ENCODE data around the gene LIME1. TPM values are rescaled to one million over a fixed set of nuclear protein-coding genes. Genes with fewer than 3 reads are reported as not detected.

Gene LIME1
- polyA plus RNA-seq, 4 donors, result 6.1 to 48.4 (median 22.6) TPM

- Histone ChIP-seq H3K27me3 (ENCODE audit: control insufficient read depth in 3 of 3, insufficient read depth in 3 of 3, low read length in 3 of 3) (no peaks in the 10 kb centered on the region), H3K4me1 (ENCODE audit: control insufficient read depth in 3 of 3, insufficient read depth in 2 of 3, low read depth in 1 of 3, low read length in 2 of 3) (peaks cover 0 to 10% (median 3%) of the 10 kb centered on the region in 3 donors), H3K4me3 (ENCODE audit: low read depth in 1 of 3, low read length in 3 of 3) (no peak overlapping the region), H3K36me3 (ENCODE audit: control insufficient read depth in 3 of 3, insufficient read depth in 2 of 3, low read depth in 1 of 3, low read length in 3 of 3) (peaks cover 5 to 53% (median 10%) of the 10 kb centered on the region in 3 donors), H3K9me3 (ENCODE audit: control insufficient read depth in 2 of 2, insufficient read depth in 1 of 2, low read depth in 1 of 2, low read length in 1 of 2) (no peaks in the 10 kb centered on the region), H3K27ac (ENCODE audit: low read depth in 1 of 3, low read length in 2 of 3) (no peak overlapping the region)
- FAIRE-seq (no peak), DNase-seq (no peak)
- 93 to 96% (median 94%) methylated on average over 13 of the region's 13 CpGs for WGBS, 3 donors
These were observed 3.3 kb upstream of the LIME1 start for GRCh38 chr20:63733117-63733516.

- 93 to 94% (median 93%) methylated on average over 17 to 18 of the region's 18 CpGs for WGBS, 3 donors
- Histone ChIP-seq H3K36me3 (ENCODE audit: control insufficient read depth in 3 of 3, insufficient read depth in 2 of 3, low read depth in 1 of 3, low read length in 3 of 3) (peaks cover 5 to 53% (median 10%) of the 10 kb centered on the region in 3 donors), H3K4me3 (ENCODE audit: low read depth in 1 of 3, low read length in 3 of 3) (no peak overlapping the region), H3K4me1 (ENCODE audit: control insufficient read depth in 3 of 3, insufficient read depth in 2 of 3, low read depth in 1 of 3, low read length in 2 of 3) (peaks cover 1 to 12% (median 4%) of the 10 kb centered on the region in 3 donors), H3K27ac (ENCODE audit: low read depth in 1 of 3, low read length in 2 of 3) (no peak overlapping the region), H3K9me3 (ENCODE audit: control insufficient read depth in 2 of 2, insufficient read depth in 1 of 2, low read depth in 1 of 2, low read length in 1 of 2) (no peaks in the 10 kb centered on the region), H3K27me3 (ENCODE audit: control insufficient read depth in 3 of 3, insufficient read depth in 3 of 3, low read length in 3 of 3) (no peaks in the 10 kb centered on the region)
- FAIRE-seq (no peak), DNase-seq (no peak)
These were observed 2.8 kb upstream of the LIME1 start for GRCh38 chr20:63733579-63734081.

GRCh38 chr20:63734111-63734945, 2.1 kb upstream of the LIME1 start:
- WGBS, 3 donors, result 88 to 91% (median 90%) methylated on average over 20 to 25 of the region's 25 CpGs
- DNase-seq (no peak), FAIRE-seq (no peak)
- H3K27me3 ChIP-seq (ENCODE audit: control insufficient read depth in 3 of 3, insufficient read depth in 3 of 3, low read length in 3 of 3), result no peaks in the 10 kb centered on the region
- no peaks in the 10 kb centered on the region for H3K9me3 ChIP-seq (ENCODE audit: control insufficient read depth in 2 of 2, insufficient read depth in 1 of 2, low read depth in 1 of 2, low read length in 1 of 2)
- peaks cover 5 to 52% (median 10%) of the 10 kb centered on the region in 3 donors for H3K36me3 ChIP-seq (ENCODE audit: control insufficient read depth in 3 of 3, insufficient read depth in 2 of 3, low read depth in 1 of 3, low read length in 3 of 3)
- H3K4me3 ChIP-seq (ENCODE audit: low read depth in 1 of 3, low read length in 3 of 3), result no peak overlapping the region
- H3K4me1 ChIP-seq (ENCODE audit: control insufficient read depth in 3 of 3, insufficient read depth in 2 of 3, low read depth in 1 of 3, low read length in 2 of 3), result peaks cover 1 to 16% (median 4%) of the 10 kb centered on the region in 3 donors
- no peak overlapping the region for H3K27ac ChIP-seq (ENCODE audit: low read depth in 1 of 3, low read length in 2 of 3)

GRCh38 chr20:63734946-63735858, 1.3 kb upstream of the LIME1 start:
- DNase-seq (no peak), FAIRE-seq (no peak)
- no peak overlapping the region for H3K27ac ChIP-seq (ENCODE audit: low read depth in 1 of 3, low read length in 2 of 3)
- no peaks in the 10 kb centered on the region for H3K9me3 ChIP-seq (ENCODE audit: control insufficient read depth in 2 of 2, insufficient read depth in 1 of 2, low read depth in 1 of 2, low read length in 1 of 2)
- H3K36me3 ChIP-seq (ENCODE audit: control insufficient read depth in 3 of 3, insufficient read depth in 2 of 3, low read depth in 1 of 3, low read length in 3 of 3), result peaks cover 5 to 45% (median 10%) of the 10 kb centered on the region in 3 donors
- H3K4me3 ChIP-seq (ENCODE audit: low read depth in 1 of 3, low read length in 3 of 3), result no peak overlapping the region
- H3K27me3 ChIP-seq (ENCODE audit: control insufficient read depth in 3 of 3, insufficient read depth in 3 of 3, low read length in 3 of 3), result no peaks in the 10 kb centered on the region
- WGBS, 3 donors, result 91 to 93% (median 93%) methylated on average over 48 of the region's 48 CpGs
- H3K4me1 ChIP-seq (ENCODE audit: control insufficient read depth in 3 of 3, insufficient read depth in 2 of 3, low read depth in 1 of 3, low read length in 2 of 3), result peaks cover 1 to 16% (median 4%) of the 10 kb centered on the region in 3 donors

- H3K4me1 ChIP-seq (ENCODE audit: control insufficient read depth in 3 of 3, insufficient read depth in 2 of 3, low read depth in 1 of 3, low read length in 2 of 3), result peaks cover 1 to 29% (median 4%) of the 10 kb centered on the region in 3 donors
- H3K36me3 ChIP-seq (ENCODE audit: control insufficient read depth in 3 of 3, insufficient read depth in 2 of 3, low read depth in 1 of 3, low read length in 3 of 3), result peaks cover 5 to 54% (median 10%) of the 10 kb centered on the region in 3 donors
- WGBS, 3 donors, result 23 to 31% (median 25%) methylated on average over 25 to 30 of the region's 30 CpGs
- peak overlapping the region in 2 of 3 donors; percentile 17 to 51 for H3K4me3 ChIP-seq (ENCODE audit: low read depth in 1 of 3, low read length in 3 of 3)
- FAIRE-seq (no peak), DNase-seq (peak; percentile 28 to 41)
- peak overlapping the region in 1 of 3 donors; percentile 57 for H3K27ac ChIP-seq (ENCODE audit: low read depth in 1 of 3, low read length in 2 of 3)
- no peaks in the 10 kb centered on the region for H3K27me3 ChIP-seq (ENCODE audit: control insufficient read depth in 3 of 3, insufficient read depth in 3 of 3, low read length in 3 of 3)
- H3K9me3 ChIP-seq (ENCODE audit: control insufficient read depth in 2 of 2, insufficient read depth in 1 of 2, low read depth in 1 of 2, low read length in 1 of 2), result no peaks in the 10 kb centered on the region
These were observed 630 bp downstream of the LIME1 start for GRCh38 chr20:63736893-63737694.

- WGBS, 3 donors, result 1 to 5% (median 2%) methylated on average over 13 to 26 of the region's 26 CpGs
- peaks cover 5 to 60% (median 10%) of the 10 kb centered on the region in 3 donors for H3K36me3 ChIP-seq (ENCODE audit: control insufficient read depth in 3 of 3, insufficient read depth in 2 of 3, low read depth in 1 of 3, low read length in 3 of 3)
- no peaks in the 10 kb centered on the region for H3K9me3 ChIP-seq (ENCODE audit: control insufficient read depth in 2 of 2, insufficient read depth in 1 of 2, low read depth in 1 of 2, low read length in 1 of 2)
- H3K27ac ChIP-seq (ENCODE audit: low read depth in 1 of 3, low read length in 2 of 3), result peak overlapping the region in 1 of 3 donors; percentile 57
- peak overlapping the region in 2 of 3 donors; percentile 17 to 51 for H3K4me3 ChIP-seq (ENCODE audit: low read depth in 1 of 3, low read length in 3 of 3)
- H3K4me1 ChIP-seq (ENCODE audit: control insufficient read depth in 3 of 3, insufficient read depth in 2 of 3, low read depth in 1 of 3, low read length in 2 of 3), result peaks cover 1 to 30% (median 4%) of the 10 kb centered on the region in 3 donors
- H3K27me3 ChIP-seq (ENCODE audit: control insufficient read depth in 3 of 3, insufficient read depth in 3 of 3, low read length in 3 of 3), result no peaks in the 10 kb centered on the region
- FAIRE-seq (no peak), DNase-seq (no peak)
These were observed 1.2 kb downstream of the LIME1 start for GRCh38 chr20:63737695-63737944.

- H3K4me1 ChIP-seq (ENCODE audit: control insufficient read depth in 3 of 3, insufficient read depth in 2 of 3, low read depth in 1 of 3, low read length in 2 of 3), result peaks cover 1 to 30% (median 4%) of the 10 kb centered on the region in 3 donors
- H3K36me3 ChIP-seq (ENCODE audit: control insufficient read depth in 3 of 3, insufficient read depth in 2 of 3, low read depth in 1 of 3, low read length in 3 of 3), result peaks cover 5 to 62% (median 10%) of the 10 kb centered on the region in 3 donors
- H3K4me3 ChIP-seq (ENCODE audit: low read depth in 1 of 3, low read length in 3 of 3), result peak overlapping the region; percentile 7 to 51 (median 16)
- DNase-seq (peak; percentile 33 to 58), FAIRE-seq (no peak)
- H3K27ac ChIP-seq (ENCODE audit: low read depth in 1 of 3, low read length in 2 of 3), result no peak overlapping the region
- 7 to 17% (median 16%) methylated on average over 24 to 43 of the region's 43 CpGs for WGBS, 3 donors
- H3K9me3 ChIP-seq (ENCODE audit: control insufficient read depth in 2 of 2, insufficient read depth in 1 of 2, low read depth in 1 of 2, low read length in 1 of 2), result no peaks in the 10 kb centered on the region
- H3K27me3 ChIP-seq (ENCODE audit: control insufficient read depth in 3 of 3, insufficient read depth in 3 of 3, low read length in 3 of 3), result no peaks in the 10 kb centered on the region
These were observed 1.7 kb downstream of the LIME1 start for GRCh38 chr20:63737945-63738686.

Measured in small intestine (tissue), 7 donors.